Activated T-cell treated with anti-CD3 and anti-CD28 coated beads for 1 hour (primary cell): ENCODE measurements around the gene PDZRN4.

ENCODE experiments used
- DNase-seq: peaks from one replicate; pipeline ENCODE4 v3.0.0-alpha.2; 2020; ENCODE audit warnings: low read depth

PDZRN4 gene

DNA sequence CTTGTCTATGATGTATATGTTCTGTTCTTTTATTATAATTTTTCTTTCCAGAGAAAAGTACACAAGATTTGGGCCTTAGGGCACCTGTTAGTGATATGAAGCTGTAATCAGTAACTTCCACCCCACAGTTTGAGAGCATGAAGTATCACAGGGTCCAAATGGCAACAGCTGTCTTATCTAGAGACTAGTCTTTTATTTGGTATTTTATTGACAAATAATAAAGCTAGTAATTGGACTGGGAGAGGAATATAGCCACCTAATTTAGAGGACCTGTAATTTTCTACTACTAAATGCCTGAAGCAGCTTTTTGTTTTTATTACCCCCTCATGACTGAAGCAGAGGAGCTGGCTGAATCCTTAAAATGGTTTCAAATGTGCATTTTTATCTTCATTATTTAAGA lies 174.8 kb downstream of the PDZRN4 start:
- DNase-seq: no peak

DNA sequence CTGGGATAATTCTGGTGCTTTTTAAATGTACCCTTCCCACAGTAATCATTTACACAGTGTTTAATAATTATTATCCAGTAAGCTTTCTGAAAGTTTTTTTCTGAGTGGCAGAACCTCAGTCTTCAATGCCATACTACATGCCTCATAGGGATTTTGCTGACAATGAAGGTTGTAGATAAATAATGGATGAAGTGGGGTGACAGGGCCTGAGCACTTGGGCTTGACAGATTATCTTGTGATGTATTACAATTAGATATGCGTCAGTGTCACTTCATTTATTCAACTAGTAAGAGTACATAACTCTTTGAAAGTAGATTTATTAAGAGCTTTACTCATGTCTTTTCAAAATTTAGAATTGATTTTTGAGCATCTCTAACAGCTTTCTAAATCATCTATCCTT lies 176.1 kb downstream of the PDZRN4 start:
- no peak for DNase-seq

DNA sequence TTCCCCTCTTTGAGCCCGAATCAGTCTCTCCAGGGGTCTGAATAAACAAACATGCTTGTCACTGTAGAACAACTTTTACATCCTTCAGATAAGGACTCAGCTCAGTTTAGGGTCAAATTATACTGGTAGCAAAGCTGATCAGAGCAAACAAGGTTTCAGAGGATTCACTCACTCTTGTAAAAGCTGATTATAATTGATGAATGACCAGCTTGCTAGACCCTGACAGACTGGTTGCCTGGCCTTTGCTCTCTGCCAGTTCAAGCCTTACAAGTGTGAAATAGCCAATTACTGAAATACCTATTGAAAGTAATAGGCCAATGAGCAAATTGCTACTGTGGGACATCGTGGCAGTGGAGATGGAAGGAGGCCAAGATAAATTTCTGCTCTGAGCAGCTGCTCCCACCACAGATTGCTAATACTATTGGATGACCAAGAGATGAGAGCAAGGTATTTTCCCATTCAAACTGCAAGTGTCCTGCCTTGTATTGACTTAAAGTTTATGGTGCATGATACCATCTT lies 177.6 kb downstream of the PDZRN4 start:
- DNase-seq: no peak

DNA sequence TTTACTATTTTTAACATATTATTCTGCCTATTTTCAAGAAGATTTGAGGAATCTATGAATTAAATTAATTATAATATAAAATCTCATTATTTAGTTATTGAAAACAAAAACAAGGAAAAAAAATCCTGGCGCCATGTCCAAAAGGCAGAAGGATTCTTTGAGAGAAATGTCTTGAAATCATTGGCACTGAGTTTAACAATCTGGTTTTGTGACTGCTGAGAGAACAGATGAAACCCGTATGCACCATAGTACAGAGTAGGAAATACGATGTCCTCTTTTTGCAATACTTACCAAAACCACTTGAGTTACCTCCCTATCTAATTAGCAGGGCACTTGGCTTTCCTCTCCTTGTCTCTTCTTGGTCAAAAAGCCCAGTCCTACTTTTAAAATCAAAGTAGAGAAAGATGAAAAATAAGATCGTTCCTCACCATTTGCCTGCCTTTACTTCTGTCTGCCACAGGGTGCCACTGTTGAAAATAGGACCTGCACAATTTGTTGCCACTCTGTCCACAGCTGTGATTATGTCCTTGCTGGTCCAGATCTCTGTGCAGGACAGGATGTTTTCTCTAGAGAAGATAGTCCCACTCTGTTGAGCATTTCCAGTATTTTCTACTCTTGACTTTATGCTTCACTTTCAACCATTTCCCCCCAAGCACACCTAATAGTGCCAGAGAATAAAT lies 179.7 kb downstream of the PDZRN4 start:
- DNase-seq: no peak

DNA sequence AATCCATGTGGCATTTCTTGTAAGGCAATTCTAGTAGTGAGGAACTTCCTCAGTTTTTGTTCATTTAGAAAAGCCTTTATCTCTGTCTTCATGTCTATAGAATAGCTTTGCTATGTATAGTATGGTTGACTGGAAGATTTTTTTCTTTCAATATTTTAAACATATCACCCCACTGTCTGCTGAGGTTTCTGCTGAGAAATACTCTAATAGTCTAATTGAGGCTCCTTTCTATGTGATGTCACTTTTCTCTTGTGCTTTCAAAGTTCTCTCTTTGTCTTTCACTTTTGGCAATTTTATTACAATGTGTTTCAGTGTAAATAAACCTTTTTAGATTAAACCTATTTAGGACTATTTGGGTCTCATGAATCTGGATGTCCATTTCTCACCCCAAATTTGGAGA lies 192.8 kb downstream of the PDZRN4 start:
- no peak for DNase-seq

DNA sequence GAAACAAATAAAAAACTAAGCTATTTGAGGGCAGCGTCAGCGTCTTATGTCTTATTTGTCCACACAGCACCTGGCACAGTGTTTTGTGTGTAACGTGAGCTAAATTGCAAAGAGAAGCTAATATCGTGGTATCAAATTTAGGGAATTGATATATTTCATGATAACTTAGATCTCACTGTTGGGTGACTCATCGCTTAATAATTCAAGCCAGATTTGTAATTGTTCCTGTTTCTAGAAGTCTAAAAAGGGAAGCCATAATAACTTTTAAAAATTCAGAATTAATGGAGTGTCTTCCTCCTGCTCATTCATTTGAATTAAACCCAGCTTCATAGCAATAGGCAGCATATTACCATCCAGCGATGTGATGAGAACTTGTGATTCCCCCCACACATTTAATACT lies 214.7 kb downstream of the PDZRN4 start:
- no peak for DNase-seq

DNA sequence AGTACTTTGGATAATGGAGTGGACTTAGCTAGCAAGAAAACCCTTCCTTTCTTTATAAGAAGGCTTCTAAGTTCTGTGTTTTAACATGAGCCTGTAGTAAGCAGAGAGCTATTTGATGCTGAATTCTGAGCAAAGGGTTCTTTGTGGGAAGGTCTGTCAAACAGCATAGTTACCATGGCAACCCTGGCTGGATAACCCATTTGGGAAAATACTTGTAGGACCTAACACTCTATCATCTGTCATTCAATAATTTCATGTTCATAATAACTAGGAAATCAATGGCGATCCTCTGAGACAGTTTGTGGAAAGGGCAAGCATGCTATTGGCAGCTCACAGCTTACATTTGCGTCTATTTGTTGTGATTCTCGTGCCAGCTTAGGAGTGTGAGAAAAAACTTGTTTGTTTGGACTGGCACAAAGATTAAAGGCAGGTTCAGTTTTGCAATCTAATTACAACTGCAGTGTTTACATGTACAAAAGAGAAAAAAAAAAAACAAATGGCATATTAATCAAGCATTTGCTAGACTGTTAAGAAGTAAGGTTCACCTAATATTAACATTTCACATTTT lies 219.2 kb downstream of the PDZRN4 start:
- DNase-seq: no peak

DNA sequence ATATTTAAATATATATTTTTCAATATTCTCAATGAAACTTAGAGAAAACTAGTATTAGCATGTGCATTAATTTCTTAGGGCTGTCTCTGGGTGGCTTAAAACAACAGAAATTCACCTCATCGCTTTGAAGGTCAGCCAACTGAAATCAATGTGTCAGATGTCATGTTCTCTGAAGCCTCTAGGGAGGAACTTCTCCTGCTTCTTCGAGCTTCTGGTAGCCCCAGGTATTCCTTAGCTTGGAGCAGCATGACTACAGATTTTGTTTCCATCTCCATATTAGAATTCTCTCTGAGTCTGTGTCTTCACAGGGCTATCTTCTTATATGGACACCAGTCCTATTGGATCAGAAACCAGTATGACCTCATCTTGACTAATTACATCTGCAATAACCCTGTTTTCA lies 221.5 kb downstream of the PDZRN4 start:
- DNase-seq: no peak

DNA sequence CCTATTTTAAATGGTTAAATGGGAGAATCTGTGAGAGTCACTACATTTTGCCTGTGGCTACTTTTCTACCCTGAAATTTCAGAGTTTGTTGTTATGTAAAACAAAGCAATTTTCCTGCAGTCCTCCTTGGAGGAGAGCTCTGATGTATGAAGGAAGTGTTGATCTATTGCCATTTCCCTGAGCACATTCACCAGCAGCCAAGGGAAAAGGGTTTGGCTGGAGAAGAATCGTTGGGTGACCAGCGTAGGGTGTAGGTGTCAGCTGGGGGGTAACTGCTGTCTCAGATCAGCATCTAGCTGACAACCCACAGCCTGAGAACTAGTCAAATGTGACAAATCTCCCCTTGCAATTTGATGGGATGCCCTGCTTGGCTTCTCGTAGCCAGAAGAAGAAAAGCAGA lies 230.5 kb downstream of the PDZRN4 start:
- no peak for DNase-seq

DNA sequence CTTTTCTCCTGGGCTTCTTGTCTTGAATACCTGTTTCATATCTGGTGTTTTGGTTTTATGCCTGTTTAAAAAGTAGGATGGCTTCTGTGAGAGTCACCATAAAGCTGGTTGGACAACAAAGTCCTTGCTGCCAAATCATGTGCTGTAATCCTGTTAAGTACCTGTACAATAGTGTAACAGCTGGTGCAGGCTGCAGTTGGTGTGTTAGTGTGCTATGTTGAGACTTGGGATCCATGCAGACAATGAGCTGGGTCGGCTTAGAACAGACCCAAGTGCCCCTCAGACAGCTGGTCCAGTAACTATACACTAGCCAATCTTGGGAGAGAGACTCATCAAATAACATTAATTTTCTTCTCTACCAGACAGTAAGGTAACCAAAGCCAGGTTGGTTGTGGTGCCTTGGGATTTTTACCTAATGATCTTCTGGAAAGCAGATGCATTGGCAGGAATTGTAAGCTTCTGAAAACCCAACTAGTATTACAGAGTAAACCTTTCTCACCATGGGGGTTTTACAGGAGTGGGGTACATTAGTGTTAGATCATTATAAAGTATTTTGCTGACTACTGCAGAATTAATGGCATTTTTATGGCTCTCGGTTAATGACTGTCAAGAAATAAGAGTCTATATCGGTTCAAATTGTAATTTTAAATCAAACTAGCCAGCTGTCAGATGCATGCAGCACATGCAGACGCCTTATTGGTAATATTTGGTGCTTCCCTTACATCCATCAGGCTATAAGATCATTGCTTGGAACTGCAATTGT lies 231.2 kb downstream of the PDZRN4 start:
- DNase-seq: no peak

DNA sequence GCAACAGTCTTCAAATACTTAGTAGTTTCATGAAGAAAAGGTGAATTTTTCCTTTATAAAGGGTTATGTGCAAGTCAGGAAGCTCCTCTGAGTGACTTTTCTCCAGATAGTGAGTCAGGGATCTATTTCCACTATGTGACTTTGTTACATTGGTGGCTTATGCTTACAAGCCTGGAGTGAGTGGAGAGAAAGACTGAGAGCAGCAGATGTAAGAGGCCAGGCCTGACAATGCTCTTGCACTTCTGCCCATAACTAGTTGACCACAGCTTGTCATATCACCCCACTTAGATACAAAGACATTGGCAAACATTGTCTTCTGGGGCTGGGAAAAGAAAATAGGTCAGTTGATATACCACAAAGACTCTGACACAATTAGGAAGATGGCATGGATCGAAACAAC lies 236.5 kb downstream of the PDZRN4 start:
- no peak for DNase-seq

DNA sequence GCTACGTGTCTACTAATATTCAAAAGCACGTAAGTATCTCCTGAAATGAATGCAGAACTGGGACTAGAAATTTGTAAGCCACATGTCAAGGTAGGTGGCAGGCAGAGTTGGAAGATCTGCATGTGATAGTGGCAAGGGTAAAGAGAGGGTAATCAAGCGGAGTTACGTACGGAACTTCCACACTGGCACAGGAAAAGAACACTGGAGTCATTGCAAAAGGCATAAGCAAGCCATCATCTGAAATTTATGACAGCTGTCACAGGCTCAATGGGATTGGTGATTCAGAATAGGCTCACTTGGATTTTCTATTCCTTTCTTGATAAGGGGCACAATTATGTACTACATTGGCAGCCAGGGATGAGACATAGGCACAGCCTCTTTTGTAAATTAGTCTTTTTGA lies 245.3 kb downstream of the PDZRN4 start:
- no peak for DNase-seq

DNA sequence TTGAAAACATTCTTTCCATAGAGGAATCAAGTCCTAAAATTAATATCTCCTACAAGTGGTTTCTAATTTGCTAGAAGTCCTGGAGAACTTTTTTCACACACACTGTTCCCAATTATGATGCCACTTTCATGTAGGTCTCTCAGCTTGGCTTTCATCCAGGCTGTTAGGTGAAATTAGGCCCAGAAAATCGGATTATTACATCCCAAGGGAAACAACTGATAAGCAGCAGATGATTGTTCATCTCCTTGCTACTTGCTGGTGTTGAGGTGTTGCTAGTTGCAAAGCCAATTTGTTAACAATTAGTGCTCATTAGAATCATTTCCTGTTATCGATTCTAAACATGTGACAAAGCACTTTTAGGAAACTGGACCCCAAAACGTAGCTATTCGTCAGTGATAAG lies 248.0 kb downstream of the PDZRN4 start:
- no peak for DNase-seq

DNA sequence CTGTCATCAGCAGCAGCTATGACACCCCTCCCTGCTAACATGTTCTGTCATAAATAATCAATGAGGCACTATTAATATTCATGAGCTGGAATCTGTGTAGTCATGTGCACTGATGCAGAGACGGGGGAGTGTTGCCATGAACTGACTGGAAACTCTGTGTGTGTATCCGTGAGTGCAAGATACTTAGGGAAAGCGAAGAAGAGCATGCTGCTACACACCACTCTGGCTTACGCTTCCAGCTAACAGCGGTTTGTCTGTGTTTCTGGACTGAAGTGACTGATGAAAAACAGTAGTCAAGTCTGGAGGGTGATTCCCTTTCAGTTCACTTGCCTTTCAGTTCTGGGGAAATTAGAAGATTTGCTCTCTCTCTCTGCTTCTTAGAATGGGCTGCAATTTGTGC lies 249.4 kb downstream of the PDZRN4 start:
- DNase-seq: no peak

DNA sequence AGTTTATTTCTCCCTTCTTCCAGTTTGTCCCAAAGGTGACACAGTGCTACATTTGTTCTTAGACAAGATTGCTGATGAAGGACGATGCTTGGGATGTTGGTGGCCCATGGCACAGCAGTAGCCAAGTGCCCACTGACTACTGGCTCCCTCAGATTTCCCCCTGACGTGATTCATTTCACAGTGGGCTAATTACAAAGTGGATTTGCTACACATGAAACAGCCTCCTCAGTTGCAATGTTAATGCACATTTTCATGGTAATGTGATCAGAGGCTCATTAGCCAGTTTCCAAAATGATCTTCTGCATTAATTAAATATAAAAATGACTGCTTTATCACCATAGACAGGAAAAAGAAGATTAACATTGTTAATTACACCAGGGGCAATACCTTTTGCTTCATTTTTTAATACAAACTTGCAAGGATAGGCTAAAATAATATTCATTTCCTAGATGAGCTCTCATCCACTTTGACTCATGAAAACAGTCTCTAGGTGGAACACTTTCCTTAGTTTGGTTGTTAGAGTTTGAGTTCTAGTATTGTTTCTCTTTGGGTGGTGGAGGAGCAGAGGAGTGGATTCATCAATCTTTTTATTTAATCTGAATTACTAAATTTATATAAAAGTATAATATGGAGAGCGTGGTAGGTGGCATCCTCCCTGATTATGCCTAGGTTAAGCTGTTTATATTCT lies 250.9 kb downstream of the PDZRN4 start:
- no peak for DNase-seq

DNA sequence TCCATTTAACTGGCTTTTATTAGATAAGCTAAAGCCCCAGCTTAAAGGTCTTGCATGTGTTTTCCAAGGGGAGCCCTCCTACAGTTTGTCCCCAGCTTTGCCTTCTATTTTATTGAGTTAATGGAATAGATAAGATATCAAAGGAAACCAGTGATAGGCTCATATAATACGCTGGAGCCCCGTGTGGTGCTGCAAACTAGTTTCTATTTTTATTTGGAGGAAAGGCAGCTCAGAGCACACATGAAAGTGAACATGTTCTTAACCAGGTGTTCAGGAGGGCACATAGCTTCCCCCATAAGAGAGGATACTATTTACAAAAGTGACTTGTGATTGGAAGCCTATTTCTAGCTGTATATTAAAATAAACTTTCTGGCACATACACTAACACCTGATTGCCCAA lies 251.7 kb downstream of the PDZRN4 start:
- DNase-seq: no peak

DNA sequence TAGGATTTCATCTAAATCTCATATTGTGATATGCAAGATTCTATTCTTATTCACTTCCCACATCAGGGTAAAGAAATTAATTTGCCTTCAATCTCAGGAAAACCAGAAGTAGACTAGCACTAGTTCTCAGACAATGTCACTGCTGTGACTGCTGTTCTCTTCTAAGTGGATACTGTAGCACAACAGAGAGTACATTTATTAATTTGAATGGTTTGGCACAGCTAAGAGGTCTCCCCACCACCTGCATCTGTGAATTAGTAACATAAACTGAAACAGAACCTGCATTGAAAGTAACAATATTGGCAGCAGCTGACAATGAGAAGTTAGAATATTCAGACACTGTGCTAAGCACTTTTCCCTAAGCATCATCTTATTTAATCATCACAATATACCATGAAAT lies 253.1 kb downstream of the PDZRN4 start:
- no peak for DNase-seq

DNA sequence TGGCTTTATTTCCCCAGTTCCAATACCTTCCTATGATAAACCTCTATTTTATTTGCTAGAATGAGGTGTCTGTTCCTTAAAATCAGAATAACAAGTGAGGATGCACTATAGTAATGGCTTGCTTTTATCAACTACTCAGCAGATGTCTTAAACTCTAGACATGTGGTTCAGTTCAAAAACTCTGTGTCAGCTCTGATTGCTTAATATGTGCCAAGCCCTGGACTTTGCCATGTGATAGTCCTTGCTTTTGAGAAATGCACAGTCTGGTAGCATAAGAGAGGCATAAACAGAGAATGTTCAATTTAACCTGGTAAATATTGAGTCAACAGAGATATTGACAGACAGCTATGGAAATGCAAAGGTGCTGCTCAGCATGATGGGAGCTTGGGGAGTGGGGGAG lies 254.8 kb downstream of the PDZRN4 start:
- DNase-seq: no peak

DNA sequence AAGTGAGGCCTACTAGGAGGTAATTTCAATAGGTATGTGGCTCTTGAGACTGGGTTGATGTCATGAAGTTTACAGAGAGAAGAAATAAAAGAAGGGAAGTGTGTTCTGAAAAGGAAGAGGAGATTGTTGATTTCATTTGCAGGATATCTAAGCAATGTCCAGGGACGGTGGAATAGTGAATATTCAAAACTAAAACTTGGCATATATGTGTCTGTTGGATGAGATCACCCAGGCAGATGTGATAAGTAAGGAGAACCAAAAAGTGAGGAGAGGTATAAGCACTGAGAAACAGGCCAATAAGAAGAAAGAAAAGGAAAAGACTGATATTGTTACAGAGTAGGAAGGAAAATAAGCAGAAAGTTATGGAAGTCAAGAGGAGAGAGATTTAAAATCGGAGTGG lies 255.6 kb downstream of the PDZRN4 start:
- no peak for DNase-seq

DNA sequence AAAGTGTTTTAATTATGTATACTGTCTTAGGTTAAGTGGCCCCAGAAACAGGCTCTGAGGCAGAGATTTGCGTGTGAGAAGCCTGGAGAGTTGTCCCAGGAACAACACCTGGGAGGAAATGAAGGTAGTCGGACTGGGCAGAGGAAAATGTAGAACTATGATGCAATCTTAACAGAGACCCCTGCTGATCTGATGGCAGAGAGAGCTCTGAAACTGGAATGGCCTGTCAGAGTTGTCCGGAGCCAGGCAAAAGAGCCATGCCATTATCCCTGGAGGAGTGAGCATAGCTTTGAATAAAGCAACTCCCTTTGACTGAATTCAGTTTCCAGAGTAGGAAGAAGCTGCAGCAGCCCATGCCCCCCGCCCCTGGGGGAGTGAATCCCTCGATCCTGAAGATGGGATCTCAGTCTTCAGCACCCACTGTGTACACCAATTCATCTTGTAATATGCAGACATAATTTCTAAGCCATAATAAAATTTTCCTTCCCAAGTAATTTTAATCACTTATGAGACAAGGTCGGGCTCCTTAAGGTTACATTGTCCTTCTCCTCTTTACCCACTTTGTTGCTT lies 264.8 kb downstream of the PDZRN4 start:
- DNase-seq: no peak

DNA sequence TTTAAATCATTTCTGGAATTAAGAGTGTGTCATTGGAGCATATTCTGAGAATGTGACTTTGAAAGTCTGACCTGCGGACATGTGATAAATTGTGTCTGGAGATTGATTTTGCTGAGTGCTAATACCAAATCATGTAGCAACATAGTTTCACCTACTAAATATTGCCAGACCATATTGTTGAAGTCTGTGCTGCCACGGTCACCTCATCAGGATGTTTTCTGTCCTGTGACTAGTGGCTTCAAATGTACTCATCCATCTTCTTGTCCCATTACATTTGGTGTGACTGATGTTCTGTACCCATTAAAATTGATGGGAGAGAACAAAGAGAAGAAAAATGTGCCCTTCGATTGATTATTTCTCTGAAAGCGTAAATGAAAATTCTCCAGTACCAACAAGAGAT lies 265.3 kb downstream of the PDZRN4 start:
- DNase-seq: no peak

DNA sequence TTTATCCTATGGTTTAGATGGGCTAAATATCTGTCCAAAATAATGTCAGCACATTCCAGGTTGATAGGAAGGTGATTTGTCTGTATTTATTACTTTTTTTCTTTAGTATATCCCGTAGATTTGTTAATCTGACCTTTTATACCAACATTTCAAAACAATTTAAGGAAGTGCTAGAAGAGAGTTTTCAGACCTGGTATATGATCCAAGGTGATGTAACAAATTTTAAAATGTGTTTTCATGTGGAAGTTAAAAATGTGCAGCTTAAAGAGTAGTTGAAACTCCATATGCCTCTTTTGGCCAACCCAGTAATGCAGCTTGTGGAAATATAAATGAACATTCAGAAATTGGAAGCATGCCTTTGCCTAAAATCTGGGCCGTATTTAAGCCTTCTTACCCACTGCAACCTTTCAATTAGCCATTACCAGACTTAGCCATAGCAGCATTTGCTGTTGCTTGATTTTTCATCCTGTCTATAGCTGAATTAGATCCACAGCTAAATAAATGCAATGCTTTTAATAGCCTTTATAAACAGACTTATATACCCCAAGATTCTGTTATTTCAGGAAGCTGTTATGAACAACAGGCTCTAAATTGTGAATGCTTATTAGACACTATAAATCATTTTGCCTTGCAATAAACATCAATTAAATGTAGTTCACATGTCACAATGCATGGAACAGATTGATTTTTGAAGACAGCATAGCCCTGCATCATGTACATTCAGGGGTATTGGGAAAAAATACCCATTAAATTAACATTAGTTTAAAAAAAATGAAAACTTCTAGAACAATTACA lies 271.2 kb downstream of the PDZRN4 start:
- DNase-seq: no peak
